ENCODE data around the gene HIRIP3.

- TF ChIP-seq, protein P1, sequence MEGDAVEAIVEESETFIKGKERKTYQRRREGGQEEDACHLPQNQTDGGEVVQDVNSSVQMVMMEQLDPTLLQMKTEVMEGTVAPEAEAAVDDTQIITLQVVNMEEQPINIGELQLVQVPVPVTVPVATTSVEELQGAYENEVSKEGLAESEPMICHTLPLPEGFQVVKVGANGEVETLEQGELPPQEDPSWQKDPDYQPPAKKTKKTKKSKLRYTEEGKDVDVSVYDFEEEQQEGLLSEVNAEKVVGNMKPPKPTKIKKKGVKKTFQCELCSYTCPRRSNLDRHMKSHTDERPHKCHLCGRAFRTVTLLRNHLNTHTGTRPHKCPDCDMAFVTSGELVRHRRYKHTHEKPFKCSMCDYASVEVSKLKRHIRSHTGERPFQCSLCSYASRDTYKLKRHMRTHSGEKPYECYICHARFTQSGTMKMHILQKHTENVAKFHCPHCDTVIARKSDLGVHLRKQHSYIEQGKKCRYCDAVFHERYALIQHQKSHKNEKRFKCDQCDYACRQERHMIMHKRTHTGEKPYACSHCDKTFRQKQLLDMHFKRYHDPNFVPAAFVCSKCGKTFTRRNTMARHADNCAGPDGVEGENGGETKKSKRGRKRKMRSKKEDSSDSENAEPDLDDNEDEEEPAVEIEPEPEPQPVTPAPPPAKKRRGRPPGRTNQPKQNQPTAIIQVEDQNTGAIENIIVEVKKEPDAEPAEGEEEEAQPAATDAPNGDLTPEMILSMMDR (IDR thresholded peaks at IDR 0.05) = no peak
- TF ChIP-seq POLR2AphosphoS5 (IDR thresholded peaks at IDR 0.05; ENCODE audit: insufficient read depth in 1 of 2, low read depth in 1 of 2) = no peak
These were observed 1.4 kb downstream of the HIRIP3 start for GRCh38 chr16:29993903-29994599.
